ENCODE data around the gene ABCA2.

GRCh38 chr9:137035937-137036336 is 7.9 kb upstream of the ABCA2 start:
- TF ChIP-seq CTCF (IDR thresholded peaks at IDR 0.05) (no peak), POLR2A (IDR thresholded peaks at IDR 0.05) (no peak)
